ENCODE data around the gene GATM. TPM values are rescaled to one million over a fixed set of nuclear protein-coding genes. Genes with fewer than 3 reads are reported as not detected.

GATM gene, protein sequence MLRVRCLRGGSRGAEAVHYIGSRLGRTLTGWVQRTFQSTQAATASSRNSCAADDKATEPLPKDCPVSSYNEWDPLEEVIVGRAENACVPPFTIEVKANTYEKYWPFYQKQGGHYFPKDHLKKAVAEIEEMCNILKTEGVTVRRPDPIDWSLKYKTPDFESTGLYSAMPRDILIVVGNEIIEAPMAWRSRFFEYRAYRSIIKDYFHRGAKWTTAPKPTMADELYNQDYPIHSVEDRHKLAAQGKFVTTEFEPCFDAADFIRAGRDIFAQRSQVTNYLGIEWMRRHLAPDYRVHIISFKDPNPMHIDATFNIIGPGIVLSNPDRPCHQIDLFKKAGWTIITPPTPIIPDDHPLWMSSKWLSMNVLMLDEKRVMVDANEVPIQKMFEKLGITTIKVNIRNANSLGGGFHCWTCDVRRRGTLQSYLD
- 10 to 100 TPM; 11.1 to 20.7 (median 16.7) TPM for total RNA-seq

- no peak for DNase-seq
- Histone ChIP-seq H3K4me3 (peak within 1 kb of the TSS; percentile 59 to 85 (median 66)), H3K4me1 (peaks cover 0 to 31% (median 8%) of the 10 kb centered on the region in 3 donors), H3K36me3 (peaks cover 0 to 12% (median 0%) of the 10 kb centered on the region in 3 donors), H3K27me3 (peaks cover 0 to 23% (median 0%) of the 10 kb centered on the region in 4 donors), H3K9me3 (no peaks in the 10 kb centered on the region), H3K27ac (peak within 1 kb of the TSS; percentile 66 to 87 (median 77))
- TF ChIP-seq CTCF (IDR thresholded peaks at IDR 0.05) (peak in 4 of 6 experiments; percentile 27 to 59 (median 36)), POLR2A (IDR thresholded peaks at IDR 0.05) (peak in 2 of 4 donors; percentile 57 to 79)
- intact Hi-C loops (cut with DNase I), result no loop called here
- 2 to 22% methylated on average over 13 to 14 of the region's 87 CpGs for WGBS, 2 donors
These were observed at the start of gene GATM for GRCh38 chr15:45378149-45378912. TSS of gene GATM (minus strand) at chr15:45378544. CDS start at chr15:45378453, 91 bp downstream.

GRCh38 chr15:45427085-45427484 lies 48.7 kb upstream of the GATM start:
- intact Hi-C loops (cut with DNase I), result no loop called here
- H3K9me3 ChIP-seq, result no peaks in the 10 kb centered on the region
- WGBS, 2 donors, result 87 to 93% methylated on average over 10 to 11 of the region's 11 CpGs
- no peak for DNase-seq
- TF ChIP-seq CTCF (IDR thresholded peaks at IDR 0.05), result no peak
- TF ChIP-seq POLR2A (IDR thresholded peaks at IDR 0.05), result no peak
- H3K27me3 ChIP-seq, result peaks cover 0 to 8% (median 0%) of the 10 kb centered on the region in 4 donors
- peaks cover 0 to 11% (median 3%) of the 10 kb centered on the region in 3 donors for H3K36me3 ChIP-seq
- no peak overlapping the region for H3K27ac ChIP-seq
- H3K4me1 ChIP-seq, result peaks cover 0 to 41% (median 0%) of the 10 kb centered on the region in 3 donors
- H3K4me3 ChIP-seq, result no peak overlapping the region

DNA sequence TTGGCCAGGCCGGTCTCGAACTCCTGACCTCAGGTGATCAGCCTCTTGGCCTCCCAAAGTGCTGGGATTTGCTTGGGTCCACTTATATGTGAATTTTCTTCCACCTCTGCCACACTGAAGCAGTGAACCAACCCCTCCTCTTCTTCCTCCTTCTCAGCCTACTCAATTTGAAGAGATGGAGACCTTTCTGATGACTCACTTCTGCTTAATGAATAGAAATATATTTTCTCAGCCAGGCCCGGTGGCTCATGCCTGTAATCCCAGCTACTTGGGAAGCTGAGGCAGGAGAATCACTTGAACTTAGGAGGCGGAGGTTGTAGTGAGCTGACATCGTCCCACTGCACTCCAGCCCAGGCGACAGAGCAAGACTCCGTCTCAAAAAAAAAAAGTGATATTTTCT lies 46.8 kb upstream of the GATM start:
- 76 to 85% methylated on average over 7 of the region's 7 CpGs for WGBS, 2 donors
- H3K27me3 ChIP-seq, result peaks cover 0 to 4% (median 0%) of the 10 kb centered on the region in 4 donors
- peak overlapping the region in 2 of 4 donors; percentile 14 to 44 for H3K27ac ChIP-seq
- intact Hi-C loops (cut with DNase I), result no loop called here
- peaks cover 0 to 33% (median 0%) of the 10 kb centered on the region in 3 donors for H3K4me1 ChIP-seq
- no peaks in the 10 kb centered on the region for H3K9me3 ChIP-seq
- DNase-seq, result no peak
- TF ChIP-seq CTCF (IDR thresholded peaks at IDR 0.05) (no peak), POLR2A (IDR thresholded peaks at IDR 0.05) (no peak)
- H3K4me3 ChIP-seq, result no peak overlapping the region
- peaks cover 0 to 31% (median 11%) of the 10 kb centered on the region in 3 donors for H3K36me3 ChIP-seq

DNA sequence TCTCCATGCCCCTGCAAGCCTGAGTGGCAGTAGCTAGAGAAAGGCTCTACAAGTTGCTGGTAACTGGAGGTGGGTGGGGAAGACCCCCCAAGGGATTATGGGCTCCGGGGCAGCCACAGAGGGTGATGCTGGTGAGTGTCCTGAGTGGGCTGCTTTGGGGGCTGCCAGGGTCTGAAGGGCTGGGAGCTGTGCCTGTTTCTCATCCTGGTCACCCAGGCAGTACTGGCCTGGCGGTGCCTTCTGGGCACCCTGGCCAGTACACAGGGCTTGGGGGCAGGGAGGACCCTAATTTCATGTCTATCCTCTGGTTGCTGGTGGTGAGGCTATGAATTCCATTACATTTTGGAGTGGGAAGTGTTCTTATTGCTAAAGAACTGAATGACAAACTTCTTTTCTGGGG lies 46.1 kb upstream of the GATM start:
- no peak for TF ChIP-seq POLR2A (IDR thresholded peaks at IDR 0.05)
- TF ChIP-seq CTCF (IDR thresholded peaks at IDR 0.05), result no peak
- Histone ChIP-seq H3K9me3 (no peaks in the 10 kb centered on the region), H3K4me1 (peaks cover 0 to 26% (median 0%) of the 10 kb centered on the region in 3 donors), H3K27me3 (no peaks in the 10 kb centered on the region), H3K36me3 (peaks cover 4 to 37% (median 15%) of the 10 kb centered on the region in 3 donors), H3K4me3 (no peak overlapping the region), H3K27ac (peak overlapping the region in 1 of 4 donors; percentile 44)
- no peak for DNase-seq
- WGBS, 2 donors, result 87 to 100% methylated on average over 2 of the region's 2 CpGs
- intact Hi-C loops (cut with DNase I), result no loop called here

Measured in esophagus squamous epithelium (tissue), 5 donors.